ENCODE results near the gene RPL36.

DNA sequence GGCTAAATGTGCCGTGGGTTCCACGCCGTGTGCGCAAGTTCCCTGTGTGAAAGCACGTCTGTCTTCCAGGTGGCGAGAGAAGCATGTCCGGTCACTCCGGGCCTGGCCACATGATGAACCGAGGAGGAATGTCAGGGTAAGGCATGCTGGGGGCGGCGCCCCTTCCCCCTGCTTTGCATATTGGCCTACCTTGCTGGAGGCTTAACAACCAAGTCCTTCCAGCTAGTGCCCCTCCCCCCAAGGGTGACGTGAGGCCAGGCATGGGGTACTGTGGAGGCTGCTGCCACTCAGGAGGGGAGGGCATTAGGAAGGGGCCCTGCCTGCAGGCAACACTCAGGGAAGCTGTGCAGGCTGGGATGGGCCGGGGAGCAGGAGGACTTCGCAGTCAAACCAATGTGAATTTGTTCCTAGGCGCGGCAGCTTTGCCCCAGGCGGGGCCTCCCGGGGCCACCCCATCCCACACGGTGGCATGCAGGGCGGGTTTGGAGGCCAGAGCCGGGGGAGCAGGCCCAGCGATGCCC, 22.3 kb upstream of the RPL36 start:
- TF ChIP-seq, protein P1, sequence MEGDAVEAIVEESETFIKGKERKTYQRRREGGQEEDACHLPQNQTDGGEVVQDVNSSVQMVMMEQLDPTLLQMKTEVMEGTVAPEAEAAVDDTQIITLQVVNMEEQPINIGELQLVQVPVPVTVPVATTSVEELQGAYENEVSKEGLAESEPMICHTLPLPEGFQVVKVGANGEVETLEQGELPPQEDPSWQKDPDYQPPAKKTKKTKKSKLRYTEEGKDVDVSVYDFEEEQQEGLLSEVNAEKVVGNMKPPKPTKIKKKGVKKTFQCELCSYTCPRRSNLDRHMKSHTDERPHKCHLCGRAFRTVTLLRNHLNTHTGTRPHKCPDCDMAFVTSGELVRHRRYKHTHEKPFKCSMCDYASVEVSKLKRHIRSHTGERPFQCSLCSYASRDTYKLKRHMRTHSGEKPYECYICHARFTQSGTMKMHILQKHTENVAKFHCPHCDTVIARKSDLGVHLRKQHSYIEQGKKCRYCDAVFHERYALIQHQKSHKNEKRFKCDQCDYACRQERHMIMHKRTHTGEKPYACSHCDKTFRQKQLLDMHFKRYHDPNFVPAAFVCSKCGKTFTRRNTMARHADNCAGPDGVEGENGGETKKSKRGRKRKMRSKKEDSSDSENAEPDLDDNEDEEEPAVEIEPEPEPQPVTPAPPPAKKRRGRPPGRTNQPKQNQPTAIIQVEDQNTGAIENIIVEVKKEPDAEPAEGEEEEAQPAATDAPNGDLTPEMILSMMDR (IDR thresholded peaks at IDR 0.05; ENCODE audit: control extremely low read depth in 1 of 3, insufficient read depth in 1 of 3, low read depth in 1 of 3, low read length in 3 of 3) = no peak
- no peak for TF ChIP-seq YY1 (IDR thresholded peaks at IDR 0.05; ENCODE audit: low read depth, low read length)
